HUES64 (cell line): ENCODE results near the gene CACNG4.

Experiments used
- H3K27ac ChIP-seq: 2 replicates; pipeline ENCODE4 v1.7.0; 2013; ENCODE audit warnings: low read depth, low read length, inconsistent platforms
- H3K27me3 ChIP-seq: 2 replicates; pipeline ENCODE4 v1.6.1; 2013; ENCODE audit warnings: mild to moderate bottlenecking, low read length; ENCODE audit not compliant: insufficient read depth
- H3K36me3 ChIP-seq: 2 replicates; pipeline ENCODE4 v1.6.1; 2013; ENCODE audit warnings: mild to moderate bottlenecking, low read length; ENCODE audit not compliant: insufficient read depth
- H3K4me1 ChIP-seq: 2 replicates; pipeline ENCODE4 v1.6.1; 2013; ENCODE audit warnings: mild to moderate bottlenecking, low read length, moderate library complexity; ENCODE audit not compliant: insufficient read depth
- H3K4me3 ChIP-seq: 2 replicates; pipeline ENCODE4 v1.5.1; 2013; ENCODE audit warnings: mild to moderate bottlenecking, low read length, moderate library complexity
- H3K9ac ChIP-seq: 2 replicates; pipeline ENCODE4 v1.6.1; 2013; ENCODE audit warnings: mild to moderate bottlenecking, low read depth, low read length
- H3K9me3 ChIP-seq: 2 replicates; pipeline ENCODE4 v1.6.1; 2013; ENCODE audit warnings: low read depth, low read length; ENCODE audit not compliant: insufficient read depth
- WGBS: fragments of 150-250, 120-280 bp; methylation state at CpG from one replicate; pipeline ENCODE4 v1.1.7; 2013; ENCODE audit warnings: missing lambda C conversion rate; 5-methylcytosine and 5-hydroxymethylcytosine counted together

The CACNG4 gene

DNA sequence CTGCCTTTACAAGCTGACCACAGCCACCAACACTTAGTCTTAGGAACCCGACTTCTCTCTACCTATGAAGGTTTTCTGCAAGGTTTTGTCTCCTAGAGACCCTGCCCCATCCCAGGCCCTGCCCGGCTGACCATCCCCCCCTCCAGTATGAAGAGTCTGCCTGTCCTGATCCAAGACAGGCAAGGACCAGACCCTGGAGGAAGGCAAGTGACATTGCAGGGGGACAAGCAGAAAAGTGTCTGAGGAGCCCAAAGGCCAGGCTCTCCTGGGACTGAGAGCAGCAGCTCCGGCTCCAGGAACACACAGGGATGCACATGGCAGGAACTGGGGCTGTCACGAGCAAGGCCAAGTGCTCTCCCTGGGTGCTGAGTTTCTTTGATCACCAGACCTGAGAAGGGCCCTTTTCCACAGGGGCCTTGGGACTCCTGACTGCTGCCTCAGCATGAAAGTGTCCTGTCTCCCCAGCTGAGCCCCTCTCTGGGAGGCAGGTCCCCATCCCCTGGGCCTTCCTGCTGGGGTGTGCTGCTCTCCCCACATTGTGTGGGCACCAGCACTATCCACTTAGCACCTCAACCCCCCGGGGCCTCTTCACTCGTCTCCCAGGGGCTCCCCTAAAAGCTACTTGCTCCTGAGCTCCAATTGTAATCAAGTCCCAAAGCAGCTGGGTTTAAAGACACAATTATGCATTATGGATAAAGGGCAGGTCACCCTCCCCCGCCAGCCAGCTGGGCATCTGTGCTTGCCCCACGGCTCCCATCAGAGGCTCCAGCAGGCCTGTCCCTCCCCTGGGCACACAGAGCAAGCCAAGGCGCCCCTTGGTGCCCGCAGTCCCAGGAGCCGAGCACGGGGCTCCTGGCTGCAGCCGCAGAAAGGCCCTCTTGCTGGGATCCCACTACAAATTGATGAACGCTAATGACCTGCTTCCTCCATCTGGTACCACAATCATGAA, 11.6 kb upstream of the CACNG4 start:
- H3K9ac ChIP-seq: peak overlapping the region; percentile 58; the same call in 1 of the 2 replicates
- 85% methylated on average over 14 of the region's 14 CpGs for WGBS
- H3K27ac ChIP-seq: peak overlapping the region; percentile 74

DNA sequence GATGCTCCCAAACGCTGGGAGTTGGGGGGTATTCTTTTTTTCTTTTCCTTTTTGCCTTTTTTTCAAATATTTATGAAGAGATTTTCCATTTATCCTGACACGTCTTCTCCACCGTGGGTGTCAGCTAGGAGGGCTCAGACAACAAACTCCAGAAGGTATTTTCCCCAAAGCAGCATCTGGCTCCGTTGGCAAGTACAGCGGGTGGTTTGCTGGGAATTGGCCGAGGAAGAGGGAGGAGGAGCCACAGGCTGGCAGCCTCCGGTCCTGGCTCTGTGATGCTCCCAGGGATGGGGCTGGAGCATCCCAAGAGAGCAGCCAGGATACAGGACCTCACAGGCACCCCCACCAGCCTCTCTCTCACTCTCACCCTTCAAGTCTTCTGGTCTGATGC, 10.9 kb upstream of the CACNG4 start:
- no peak overlapping the region for H3K4me3 ChIP-seq
- H3K4me1 ChIP-seq: peaks cover 29% of the 10 kb centered on the region
- H3K36me3 ChIP-seq: no peaks in the 10 kb centered on the region
- WGBS: 73% methylated on average over 6 of the region's 7 CpGs
- H3K27me3 ChIP-seq: no peaks in the 10 kb centered on the region
- no peak overlapping the region for H3K9ac ChIP-seq
- peaks cover 5% of the 10 kb centered on the region; the same call in 1 of the 2 replicates for H3K9me3 ChIP-seq
- no peak overlapping the region for H3K27ac ChIP-seq

More for the DNA sequence above, 11.6 kb upstream of the CACNG4 start:
- H3K36me3 ChIP-seq: no peaks in the 10 kb centered on the region
- peaks cover 26% of the 10 kb centered on the region for H3K4me1 ChIP-seq
- H3K4me3 ChIP-seq: no peak overlapping the region
- H3K27me3 ChIP-seq: no peaks in the 10 kb centered on the region
- H3K9me3 ChIP-seq: peaks cover 5% of the 10 kb centered on the region; the same call in 1 of the 2 replicates

DNA sequence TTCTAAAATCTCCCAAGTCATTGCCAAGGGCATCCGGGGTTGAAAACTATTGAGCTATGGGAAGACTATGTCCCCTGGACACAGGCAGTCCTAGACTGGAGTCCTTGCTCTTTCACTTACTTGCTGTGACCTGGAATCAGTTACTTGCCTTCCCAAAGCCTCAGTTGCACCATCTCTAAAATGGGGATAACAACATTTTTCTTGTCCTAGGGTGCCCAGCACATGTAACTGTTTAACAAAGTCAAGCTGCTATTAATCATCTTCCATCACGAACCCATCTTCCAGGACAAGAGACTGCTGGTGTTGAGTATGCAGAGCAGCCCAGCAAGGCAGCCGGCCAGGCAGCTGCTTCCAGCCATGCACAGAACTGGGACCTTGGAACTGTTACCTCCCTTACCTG, 9.9 kb upstream of the CACNG4 start:
- H3K9me3 ChIP-seq: peaks cover 4% of the 10 kb centered on the region; the same call in 1 of the 2 replicates
- H3K4me3 ChIP-seq: no peak overlapping the region
- peaks cover 29% of the 10 kb centered on the region for H3K4me1 ChIP-seq
- WGBS: 80% methylated on average over 3 of the region's 3 CpGs
- H3K27ac ChIP-seq: no peak overlapping the region
- H3K27me3 ChIP-seq: no peaks in the 10 kb centered on the region
- H3K36me3 ChIP-seq: no peaks in the 10 kb centered on the region
- H3K9ac ChIP-seq: no peak overlapping the region

DNA sequence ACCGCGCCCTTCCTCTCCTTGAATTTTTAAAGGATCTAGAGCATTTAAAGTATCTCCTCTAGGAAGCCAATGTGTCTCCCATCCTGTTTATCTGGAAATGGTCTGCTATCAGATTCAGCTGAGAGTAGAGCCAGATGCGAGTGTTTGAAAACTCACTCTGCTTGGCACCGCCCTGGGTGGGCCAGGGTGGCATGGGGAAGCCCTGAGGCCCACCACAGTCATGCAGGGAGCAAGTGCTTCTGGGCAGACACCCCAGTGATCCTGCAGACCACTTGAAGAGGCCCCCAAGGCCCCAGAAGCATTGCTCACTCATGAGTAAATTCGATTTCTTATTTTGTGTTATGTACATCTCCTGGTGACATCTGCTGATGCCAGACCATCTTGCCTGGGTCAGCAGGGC, 8.7 kb upstream of the CACNG4 start:
- H3K9me3 ChIP-seq: no peaks in the 10 kb centered on the region
- peaks cover 27% of the 10 kb centered on the region for H3K4me1 ChIP-seq
- WGBS: 98% methylated on average over 5 of the region's 5 CpGs
- H3K36me3 ChIP-seq: no peaks in the 10 kb centered on the region
- H3K27me3 ChIP-seq: no peaks in the 10 kb centered on the region
- H3K9ac ChIP-seq: no peak overlapping the region
- no peak overlapping the region for H3K27ac ChIP-seq
- H3K4me3 ChIP-seq: no peak overlapping the region

DNA sequence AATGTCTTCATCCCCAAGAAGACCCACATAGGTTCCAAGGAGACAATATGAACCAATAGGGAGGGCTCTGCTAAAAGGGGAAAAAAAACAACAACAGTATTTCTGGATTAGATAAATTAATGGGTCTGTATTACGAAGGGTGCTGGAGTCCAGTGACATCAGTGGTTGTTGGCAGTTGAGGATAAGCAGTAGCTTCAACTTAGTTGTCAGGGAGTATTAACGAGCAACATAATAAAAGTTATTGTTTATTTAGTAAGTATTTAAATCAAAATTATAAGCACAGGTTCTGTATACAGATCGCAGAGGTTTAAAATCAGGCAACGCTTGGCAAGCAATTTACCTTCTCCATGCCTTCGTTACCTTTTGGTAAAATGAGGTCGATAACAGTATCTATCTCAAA, 7.6 kb upstream of the CACNG4 start:
- no peaks in the 10 kb centered on the region for H3K36me3 ChIP-seq
- 0 out of 2 replicates have a peak, but pooled peaks cover 2% of the 10 kb centered on the region for H3K27me3 ChIP-seq
- peaks cover 16% of the 10 kb centered on the region for H3K4me1 ChIP-seq
- H3K9me3 ChIP-seq: no peaks in the 10 kb centered on the region
- no peak overlapping the region for H3K9ac ChIP-seq
- H3K4me3 ChIP-seq: no peak overlapping the region
- H3K27ac ChIP-seq: no peak overlapping the region
- WGBS: 85% methylated on average over 6 of the region's 6 CpGs

DNA sequence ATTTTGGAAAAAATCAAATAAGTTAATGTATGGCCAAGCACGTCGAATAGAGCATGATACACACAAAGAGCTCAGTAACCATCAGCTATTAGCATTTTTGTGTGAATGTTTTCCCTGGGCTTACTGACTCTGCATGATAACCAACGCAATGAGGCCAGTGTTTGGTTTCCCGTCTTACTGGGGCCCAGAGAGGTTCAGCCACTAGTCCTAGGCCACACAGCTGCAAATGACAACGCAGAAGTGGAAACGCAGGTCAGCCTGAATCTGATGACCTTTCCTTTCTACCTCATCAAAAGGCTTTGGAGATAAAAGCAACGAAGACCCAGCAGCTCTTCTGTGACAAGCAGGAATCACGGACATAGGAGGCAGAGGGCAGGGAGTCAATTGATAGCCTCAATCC, 7.2 kb upstream of the CACNG4 start:
- no peak overlapping the region for H3K4me3 ChIP-seq
- H3K27ac ChIP-seq: no peak overlapping the region
- peaks cover 6% of the 10 kb centered on the region; the same call in 1 of the 2 replicates for H3K27me3 ChIP-seq
- 90% methylated on average over 8 of the region's 8 CpGs for WGBS
- no peak overlapping the region for H3K9ac ChIP-seq
- H3K4me1 ChIP-seq: peaks cover 14% of the 10 kb centered on the region
- no peaks in the 10 kb centered on the region for H3K36me3 ChIP-seq
- no peaks in the 10 kb centered on the region for H3K9me3 ChIP-seq

DNA sequence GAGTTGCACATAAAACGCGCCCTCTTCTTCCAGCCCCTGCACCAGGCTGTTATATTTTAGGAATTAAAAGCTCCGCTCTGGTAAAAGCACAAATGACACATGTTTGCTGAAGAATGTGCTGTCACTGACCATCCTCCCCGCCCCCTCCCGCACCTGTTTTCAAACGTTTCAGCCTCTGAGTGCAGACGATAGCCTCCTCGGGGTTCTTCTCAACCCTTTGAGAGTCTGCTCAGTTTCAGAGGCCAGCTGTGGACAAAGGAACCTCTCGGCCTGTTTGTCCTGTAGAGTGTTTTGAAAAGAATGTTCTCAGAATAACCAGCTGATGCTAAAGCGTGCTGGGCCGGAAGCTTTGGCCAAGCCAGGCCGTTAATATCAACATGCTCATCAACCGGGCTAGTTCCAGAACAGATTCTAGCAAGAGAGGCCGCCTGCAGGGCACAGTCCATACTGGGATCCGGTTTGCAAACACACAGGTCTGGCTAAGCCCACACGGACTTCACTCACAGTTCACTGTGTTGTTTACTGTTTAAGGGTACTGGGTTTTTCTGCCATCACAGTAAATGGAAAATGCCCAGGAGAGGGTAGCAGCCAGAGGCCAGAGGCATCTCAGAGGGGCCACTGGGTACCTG, 6.4 kb upstream of the CACNG4 start:
- H3K9ac ChIP-seq: no peak overlapping the region
- H3K4me3 ChIP-seq: no peak overlapping the region
- H3K36me3 ChIP-seq: no peaks in the 10 kb centered on the region
- WGBS: 71% methylated on average over 16 of the region's 16 CpGs
- H3K27ac ChIP-seq: no peak overlapping the region
- H3K9me3 ChIP-seq: no peaks in the 10 kb centered on the region
- H3K4me1 ChIP-seq: peaks cover 7% of the 10 kb centered on the region
- peaks cover 13% of the 10 kb centered on the region for H3K27me3 ChIP-seq

DNA sequence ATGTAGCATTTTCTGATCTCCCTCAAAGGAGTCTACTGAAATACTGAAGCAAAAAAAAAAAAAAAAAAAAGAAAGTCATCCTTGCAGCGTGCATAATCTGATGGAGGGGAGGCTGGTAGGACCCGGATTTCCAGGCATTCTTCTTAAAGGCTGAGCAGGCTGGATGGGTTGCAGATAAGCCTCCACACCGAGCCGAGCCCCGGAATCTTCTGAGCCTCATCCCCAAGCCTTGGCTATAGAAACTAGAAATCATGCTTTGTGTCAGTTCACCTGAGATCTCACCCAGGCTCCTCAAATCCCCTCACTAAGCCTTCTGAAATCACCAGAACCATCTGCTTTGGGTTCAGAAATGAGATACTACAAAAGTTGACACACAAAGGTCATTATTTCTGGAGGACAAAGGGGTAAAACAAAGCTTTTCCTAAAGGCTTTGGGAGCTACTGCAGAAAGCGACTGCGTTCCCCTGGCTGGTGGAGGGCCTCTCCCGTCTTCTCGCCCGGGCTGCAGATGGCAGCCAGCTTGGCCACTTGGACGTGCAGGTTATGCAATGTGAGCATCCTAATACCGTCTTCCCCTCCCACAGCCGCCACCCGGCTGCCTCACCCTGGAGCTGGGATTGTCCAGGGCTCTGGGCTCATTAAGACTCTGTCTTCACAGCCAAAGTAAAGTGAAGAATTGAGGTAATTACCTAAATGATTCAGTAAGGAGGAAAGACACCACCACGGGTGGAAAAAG, 4.7 kb upstream of the CACNG4 start:
- no peaks in the 10 kb centered on the region for H3K36me3 ChIP-seq
- no peak overlapping the region for H3K9ac ChIP-seq
- H3K27ac ChIP-seq: no peak overlapping the region
- H3K9me3 ChIP-seq: no peaks in the 10 kb centered on the region
- H3K4me3 ChIP-seq: no peak overlapping the region
- peaks cover 16% of the 10 kb centered on the region for H3K4me1 ChIP-seq
- peaks cover 26% of the 10 kb centered on the region for H3K27me3 ChIP-seq
- WGBS: 90% methylated on average over 15 of the region's 15 CpGs

DNA sequence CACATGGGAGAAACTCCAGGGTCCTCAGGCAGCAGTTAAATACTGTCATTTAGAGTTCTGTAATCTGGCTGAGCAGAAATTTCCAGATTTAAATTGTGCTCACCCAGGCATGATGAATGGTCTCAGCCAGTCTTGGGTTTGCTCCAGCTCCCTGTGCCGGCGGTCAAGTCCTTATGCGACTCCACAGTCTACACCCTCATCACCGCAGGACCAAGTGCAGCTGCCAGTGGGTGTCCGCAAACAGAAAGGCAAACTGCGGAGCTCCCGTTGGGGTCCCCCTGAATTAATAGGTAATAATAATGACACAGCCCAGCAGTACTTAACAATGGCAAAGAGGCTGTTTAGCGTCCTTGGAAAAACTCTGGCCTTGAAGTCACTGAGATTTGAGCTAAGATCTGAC, 3.9 kb upstream of the CACNG4 start:
- Histone ChIP-seq H3K4me1 (peaks cover 16% of the 10 kb centered on the region), H3K36me3 (no peaks in the 10 kb centered on the region), H3K27ac (no peak overlapping the region), H3K9ac (no peak overlapping the region), H3K9me3 (no peaks in the 10 kb centered on the region), H3K27me3 (peaks cover 32% of the 10 kb centered on the region), H3K4me3 (no peak overlapping the region)
- WGBS: 81% methylated on average over 8 of the region's 8 CpGs

DNA sequence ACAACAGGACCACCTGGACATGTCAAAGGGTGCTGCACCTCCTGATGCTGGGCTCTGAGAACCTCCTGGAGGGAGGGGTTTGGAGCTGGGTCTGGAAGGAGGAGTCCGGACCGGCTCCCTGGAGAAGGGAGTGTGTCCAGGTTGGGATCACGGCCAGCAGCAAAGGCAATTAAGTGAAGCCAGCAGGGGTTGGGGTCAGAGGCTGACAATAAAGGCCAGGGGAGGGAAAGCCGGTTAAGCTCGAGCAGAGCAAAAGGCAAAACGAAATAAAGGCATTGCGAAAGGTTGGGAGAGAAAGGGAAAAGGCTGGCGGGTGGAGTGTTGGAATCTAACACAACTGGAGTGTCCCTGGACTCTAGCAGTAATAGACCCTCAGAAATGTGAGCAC, 992 bp upstream of the CACNG4 start:
- Histone ChIP-seq H3K9ac (no peak overlapping the region), H3K4me3 (peak overlapping the region; percentile 74), H3K27ac (no peak overlapping the region), H3K4me1 (peaks cover 9% of the 10 kb centered on the region; the same call in 1 of the 2 replicates), H3K27me3 (peaks cover 58% of the 10 kb centered on the region), H3K36me3 (no peaks in the 10 kb centered on the region), H3K9me3 (no peaks in the 10 kb centered on the region)
- 10% methylated on average over 8 of the region's 8 CpGs for WGBS
